Measurements from ENCODE around the gene CSGALNACT2. TPM values are rescaled to one million over a fixed set of nuclear protein-coding genes. Genes with fewer than 3 reads are reported as not detected.

CSGALNACT2 gene
- total RNA-seq, 1 experiment from 2014 or later, result 8.9 TPM

- H3K4me1 ChIP-seq (ENCODE audit: insufficient read depth, low read length), result no peaks in the 10 kb centered on the region
- H3K56ac ChIP-seq (ENCODE audit: insufficient read length, low read depth, low read length), result no peak overlapping the region
- no peak overlapping the region for H2AFZ ChIP-seq (ENCODE audit: low read length)
- no peak overlapping the region for H4K8ac ChIP-seq (replicated peaks; ENCODE audit: insufficient read length, low read depth, low read length)
- Mint-ChIP-seq H3K4me1 (no peaks in the 10 kb centered on the region), H3K9me3 (no peaks in the 10 kb centered on the region), H3K4me3 (no peak overlapping the region; a peak in 1 of 5 replicates), H3K27ac (no peak overlapping the region), H3K27me3 (ENCODE audit: low read depth) (no peaks in the 10 kb centered on the region), H3K36me3 (ENCODE audit: insufficient read depth in 1 of 3, low read depth in 3 of 3) (no peaks in the 10 kb centered on the region; a peak in 1 of 7 replicates)
- H2BK20ac ChIP-seq (ENCODE audit: low read depth, low read length, poor library complexity, severe bottlenecking), result no peak overlapping the region
- no peak overlapping the region for H3K27ac ChIP-seq (ENCODE audit: insufficient read length, low read depth, low read length)
- H3K4ac ChIP-seq (ENCODE audit: low read depth, low read length), result no peak overlapping the region
- peaks cover 2% of the 10 kb centered on the region for H3K23me2 ChIP-seq (ENCODE audit: insufficient read length, low read depth, low read length, poor library complexity, severe bottlenecking)
- H2BK120ac ChIP-seq (ENCODE audit: low read depth, low read length, poor library complexity, severe bottlenecking), result no peak overlapping the region
- DNase-seq, result no peak
- no peaks in the 10 kb centered on the region for H3K79me1 ChIP-seq (ENCODE audit: insufficient read depth, low read depth, low read length, poor library complexity, severe bottlenecking)
- no peaks in the 10 kb centered on the region for H3K27me3 ChIP-seq (ENCODE audit: insufficient read depth, low read length)
- H2BK12ac ChIP-seq (ENCODE audit: insufficient read length, low read depth, low read length), result no peak overlapping the region
- no peaks in the 10 kb centered on the region for H3K79me2 ChIP-seq (ENCODE audit: insufficient read depth, low read length)
- H4K20me1 ChIP-seq (ENCODE audit: control insufficient read depth, insufficient read depth, insufficient read length), result no peaks in the 10 kb centered on the region
- no peak overlapping the region for H2BK5ac ChIP-seq (ENCODE audit: insufficient read length, low read length)
- H3K14ac ChIP-seq (ENCODE audit: insufficient read depth, low read length), result no peak overlapping the region
- H3T11ph ChIP-seq (ENCODE audit: low read length), result no peak overlapping the region
- H4K5ac ChIP-seq (ENCODE audit: insufficient read length, low read depth, low read length), result no peak overlapping the region
- H2AK5ac ChIP-seq (ENCODE audit: insufficient read length, low read length), result no peak overlapping the region
- no peak overlapping the region for H3K23ac ChIP-seq (ENCODE audit: insufficient read length, low read depth, low read length)
- no peak overlapping the region for H3K4me2 ChIP-seq (ENCODE audit: insufficient read depth, insufficient read length, low read length)
- no peak overlapping the region for H4K91ac ChIP-seq (ENCODE audit: insufficient read length, low read depth, low read length)
- no peak overlapping the region for H3K18ac ChIP-seq (ENCODE audit: insufficient read length, low read depth, low read length)
- no CpG with 5 or more reads among the region's 19 CpGs for WGBS (ENCODE audit: extremely low coverage, insufficient read length, low lambda C conversion rate)
- no peaks in the 10 kb centered on the region for H3K9me3 ChIP-seq (ENCODE audit: control insufficient read depth, low read depth, low read length)
- no peak overlapping the region for H3K9ac ChIP-seq (ENCODE audit: extremely low read depth, insufficient read length, low read length)
- no peak overlapping the region for H2BK15ac ChIP-seq (ENCODE audit: low read depth, low read length)
- no peak for TF ChIP-seq CTCF (conservative IDR thresholded peaks at IDR 0.05)
Measured at GRCh38 chr10:43118631-43119415, 19.4 kb upstream of the CSGALNACT2 start.
